Measurements from ENCODE around the gene HOXC12. TPM values are rescaled to one million over a fixed set of nuclear protein-coding genes. Genes with fewer than 3 reads are reported as not detected.

Gene HOXC12
- total RNA-seq, 1 donor from 2014 or later: not detected

DNA sequence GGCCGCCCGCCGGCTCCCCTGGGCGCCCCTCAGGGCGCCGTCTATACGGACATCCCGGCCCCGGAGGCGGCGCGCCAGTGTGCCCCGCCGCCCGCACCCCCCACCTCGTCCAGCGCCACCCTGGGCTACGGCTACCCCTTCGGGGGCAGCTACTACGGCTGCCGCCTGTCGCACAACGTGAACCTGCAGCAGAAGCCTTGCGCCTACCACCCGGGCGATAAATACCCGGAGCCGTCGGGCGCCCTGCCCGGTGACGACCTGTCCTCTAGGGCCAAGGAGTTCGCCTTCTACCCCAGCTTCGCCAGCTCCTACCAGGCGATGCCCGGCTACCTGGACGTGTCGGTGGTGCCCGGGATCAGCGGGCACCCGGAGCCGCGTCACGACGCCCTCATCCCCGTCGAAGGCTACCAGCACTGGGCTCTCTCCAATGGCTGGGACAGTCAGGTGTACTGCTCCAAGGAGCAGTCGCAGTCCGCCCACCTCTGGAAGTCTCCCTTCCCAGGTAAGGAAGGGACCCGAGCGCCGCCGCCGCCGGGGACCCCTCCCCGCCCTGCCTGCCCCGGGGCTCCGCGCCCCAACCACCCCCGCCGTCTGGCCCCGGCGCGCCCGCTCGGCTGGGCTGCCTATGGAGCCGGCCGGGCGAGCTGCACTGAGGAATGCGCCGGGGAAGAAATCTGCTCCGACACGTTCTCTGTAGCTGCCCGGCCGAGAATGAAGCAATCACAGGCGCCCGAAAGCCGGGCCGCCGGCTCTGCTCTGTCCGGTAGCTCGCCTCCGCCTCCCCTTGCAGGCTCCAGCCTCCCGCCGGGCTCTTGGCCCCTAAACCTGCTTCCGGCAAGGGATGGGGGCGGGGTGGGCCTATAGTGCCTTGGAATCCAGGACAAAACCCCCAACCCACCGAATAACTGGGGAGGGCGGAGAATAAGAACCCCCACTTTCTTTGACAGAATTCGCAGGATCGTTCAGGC, 15.3 kb upstream of the HOXC12 start:
- Histone ChIP-seq H3K27ac (no peak overlapping the region), H3K36me3 (no peaks in the 10 kb centered on the region), H3K4me3 (no peak overlapping the region), H3K27me3 (ENCODE audit: low read depth) (peaks cover 99% of the 10 kb centered on the region), H3K4me1 (no peaks in the 10 kb centered on the region), H3K9me3 (no peaks in the 10 kb centered on the region)
- DNase-seq (no peak), ATAC-seq (peak; percentile 41 to 47)
- TF ChIP-seq, protein P1, sequence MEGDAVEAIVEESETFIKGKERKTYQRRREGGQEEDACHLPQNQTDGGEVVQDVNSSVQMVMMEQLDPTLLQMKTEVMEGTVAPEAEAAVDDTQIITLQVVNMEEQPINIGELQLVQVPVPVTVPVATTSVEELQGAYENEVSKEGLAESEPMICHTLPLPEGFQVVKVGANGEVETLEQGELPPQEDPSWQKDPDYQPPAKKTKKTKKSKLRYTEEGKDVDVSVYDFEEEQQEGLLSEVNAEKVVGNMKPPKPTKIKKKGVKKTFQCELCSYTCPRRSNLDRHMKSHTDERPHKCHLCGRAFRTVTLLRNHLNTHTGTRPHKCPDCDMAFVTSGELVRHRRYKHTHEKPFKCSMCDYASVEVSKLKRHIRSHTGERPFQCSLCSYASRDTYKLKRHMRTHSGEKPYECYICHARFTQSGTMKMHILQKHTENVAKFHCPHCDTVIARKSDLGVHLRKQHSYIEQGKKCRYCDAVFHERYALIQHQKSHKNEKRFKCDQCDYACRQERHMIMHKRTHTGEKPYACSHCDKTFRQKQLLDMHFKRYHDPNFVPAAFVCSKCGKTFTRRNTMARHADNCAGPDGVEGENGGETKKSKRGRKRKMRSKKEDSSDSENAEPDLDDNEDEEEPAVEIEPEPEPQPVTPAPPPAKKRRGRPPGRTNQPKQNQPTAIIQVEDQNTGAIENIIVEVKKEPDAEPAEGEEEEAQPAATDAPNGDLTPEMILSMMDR (IDR thresholded peaks at IDR 0.05): no peak
- intact Hi-C loops (cut with DNase I): no loop called here

DNA sequence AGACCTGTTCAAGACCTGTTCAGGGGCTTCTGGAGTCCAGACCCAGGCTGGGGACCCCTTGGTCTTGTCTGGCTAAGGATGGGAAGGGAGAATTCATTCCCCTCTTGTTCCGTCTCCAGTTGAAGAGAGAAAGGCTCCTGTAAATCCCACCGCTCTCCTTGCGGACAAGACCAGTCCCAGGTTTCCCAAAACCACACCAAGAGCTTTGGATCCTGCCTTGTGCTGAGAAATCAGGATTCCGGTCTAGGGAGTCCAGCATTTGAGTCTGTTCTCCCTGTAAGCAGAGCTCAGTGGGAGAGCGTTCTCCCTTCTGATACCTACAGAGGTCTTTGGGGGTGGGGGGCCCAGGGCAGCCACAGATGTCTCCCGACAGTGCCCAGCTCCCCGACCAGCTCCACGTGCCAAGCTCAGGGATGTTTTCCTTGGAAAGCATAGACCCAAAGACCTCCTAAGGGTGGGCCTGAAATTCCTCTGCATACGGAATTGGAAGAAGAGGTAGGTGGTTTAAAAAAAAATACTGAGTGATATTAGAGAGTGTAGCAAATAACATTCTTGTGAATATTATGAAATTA, 14.2 kb upstream of the HOXC12 start:
- DNase-seq (no peak), ATAC-seq (no peak)
- Histone ChIP-seq H3K27me3 (ENCODE audit: low read depth) (peaks cover 99% of the 10 kb centered on the region), H3K27ac (no peak overlapping the region), H3K4me3 (no peak overlapping the region), H3K4me1 (no peaks in the 10 kb centered on the region), H3K9me3 (no peaks in the 10 kb centered on the region), H3K36me3 (no peaks in the 10 kb centered on the region)
- intact Hi-C loops (cut with DNase I): no loop called here
- TF ChIP-seq, protein P1 (IDR thresholded peaks at IDR 0.05): no peak

DNA sequence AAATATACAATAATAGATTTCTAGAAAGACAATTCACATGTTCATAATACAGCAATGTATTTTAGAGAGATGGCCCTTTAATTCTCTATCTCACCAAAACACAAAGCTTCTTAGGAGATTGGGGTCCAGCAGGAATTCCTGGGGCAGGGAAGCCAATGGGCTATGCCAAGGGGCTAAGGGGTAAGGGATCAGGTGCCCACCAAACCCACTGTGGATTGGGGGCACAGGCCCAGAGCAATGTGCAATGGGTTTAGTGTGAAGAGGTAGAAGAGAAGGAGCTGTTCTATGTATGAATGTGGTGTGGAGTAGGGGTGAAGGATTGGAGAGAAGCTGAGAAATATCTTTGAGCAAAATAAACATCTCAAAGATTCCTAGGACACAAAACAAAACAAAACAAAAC, 13.5 kb upstream of the HOXC12 start:
- H3K4me3 ChIP-seq: no peak overlapping the region
- no peak overlapping the region for H3K27ac ChIP-seq
- H3K4me1 ChIP-seq: no peaks in the 10 kb centered on the region
- H3K36me3 ChIP-seq: no peaks in the 10 kb centered on the region
- intact Hi-C loops (cut with DNase I): no loop called here
- no peaks in the 10 kb centered on the region for H3K9me3 ChIP-seq
- TF ChIP-seq, protein P1 (IDR thresholded peaks at IDR 0.05): no peak
- ATAC-seq: no peak
- H3K27me3 ChIP-seq (ENCODE audit: low read depth): peaks cover 99% of the 10 kb centered on the region
- no peak for DNase-seq

DNA sequence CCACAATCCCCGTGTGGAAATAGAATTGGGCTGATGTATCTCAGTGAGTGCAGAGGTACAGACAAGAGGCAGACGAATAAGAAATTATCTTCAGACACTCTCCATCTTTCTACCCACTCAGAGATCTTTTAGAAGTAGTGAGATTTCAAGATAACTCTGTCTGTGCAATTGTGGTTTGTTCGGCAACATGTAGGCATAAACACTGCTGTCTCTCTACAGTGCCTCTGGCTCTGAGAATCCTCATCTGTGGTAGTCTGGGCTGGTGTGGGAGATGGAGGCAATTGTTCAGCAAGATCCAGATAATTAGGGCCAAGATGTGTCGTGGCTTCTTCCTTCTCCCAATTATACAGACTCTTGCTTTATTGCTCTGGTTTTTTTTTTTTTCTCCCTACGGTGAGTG, 13.0 kb upstream of the HOXC12 start:
- TF ChIP-seq, protein P1 (IDR thresholded peaks at IDR 0.05): no peak
- DNase-seq (no peak), ATAC-seq (no peak)
- peaks cover 99% of the 10 kb centered on the region for H3K27me3 ChIP-seq (ENCODE audit: low read depth)
- no peaks in the 10 kb centered on the region for H3K9me3 ChIP-seq
- H3K4me3 ChIP-seq: no peak overlapping the region
- H3K27ac ChIP-seq: no peak overlapping the region
- intact Hi-C loops (cut with DNase I): no loop called here
- H3K36me3 ChIP-seq: no peaks in the 10 kb centered on the region
- no peaks in the 10 kb centered on the region for H3K4me1 ChIP-seq

DNA sequence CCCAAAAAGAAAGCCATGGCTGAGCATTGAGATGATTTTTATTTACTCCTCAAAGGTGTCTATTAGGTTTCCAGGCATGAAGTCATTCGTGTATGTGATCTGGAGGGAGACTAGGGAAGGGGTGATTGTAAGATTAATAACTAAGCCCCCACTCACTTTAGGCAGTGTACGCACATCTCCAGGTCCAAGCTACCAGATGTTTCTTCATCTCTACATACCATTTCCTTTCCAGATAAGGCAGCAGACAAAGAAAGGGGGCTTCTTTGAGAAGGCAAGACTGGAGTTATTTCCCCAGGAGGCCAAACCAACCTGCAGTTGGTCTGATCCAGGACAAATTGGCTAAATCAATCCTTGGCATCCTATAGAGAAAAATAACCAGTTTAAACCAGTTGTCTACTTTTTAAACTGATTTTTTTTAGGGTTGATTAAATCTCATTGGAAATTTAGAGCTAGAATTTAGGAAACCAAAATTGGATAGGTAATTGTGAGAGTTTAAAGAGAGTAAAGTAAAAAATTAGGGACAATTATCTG, 12.2 kb upstream of the HOXC12 start:
- DNase-seq: no peak
- Histone ChIP-seq H3K4me3 (no peak overlapping the region), H3K27ac (no peak overlapping the region), H3K27me3 (ENCODE audit: low read depth) (peaks cover 99% of the 10 kb centered on the region), H3K9me3 (no peaks in the 10 kb centered on the region), H3K4me1 (no peaks in the 10 kb centered on the region), H3K36me3 (no peaks in the 10 kb centered on the region)
- TF ChIP-seq, protein P1 (IDR thresholded peaks at IDR 0.05): no peak
- intact Hi-C loops (cut with DNase I): no loop called here
- ATAC-seq: no peak
